MM.1S (cell line): ENCODE measurements around the gene ZFP64.
"Not testable (repeated sequence)": the region's sequence is repeated elsewhere in the genome, so short reads cannot be mapped to it uniquely, and the experiment has no call there.

Source experiments
- EZH2 ChIP-seq: fragments of 300-600 bp; sonication (generic); optimal IDR thresholded peaks from 2 replicates; pipeline ENCODE3; 2017; ENCODE audit warnings: low read depth, mild to moderate bottlenecking, antibody characterized with exemption, low read length, mixed read lengths
- EZH2phosphoT487 ChIP-seq: fragments of 300-600 bp; sonication (generic); IDR thresholded peaks from 2 replicates; pipeline ENCODE4 v1.6.1; 2018; ENCODE audit warnings: antibody characterized with exemption, low read length
- TF ChIP-seq, protein P1 (sequence below): fragments of 300-600 bp; sonication (generic); IDR thresholded peaks from 2 replicates; pipeline ENCODE4 v1.5.1; 2016; ENCODE audit warnings: antibody characterized with exemption, low read length, mixed read lengths

DNA sequence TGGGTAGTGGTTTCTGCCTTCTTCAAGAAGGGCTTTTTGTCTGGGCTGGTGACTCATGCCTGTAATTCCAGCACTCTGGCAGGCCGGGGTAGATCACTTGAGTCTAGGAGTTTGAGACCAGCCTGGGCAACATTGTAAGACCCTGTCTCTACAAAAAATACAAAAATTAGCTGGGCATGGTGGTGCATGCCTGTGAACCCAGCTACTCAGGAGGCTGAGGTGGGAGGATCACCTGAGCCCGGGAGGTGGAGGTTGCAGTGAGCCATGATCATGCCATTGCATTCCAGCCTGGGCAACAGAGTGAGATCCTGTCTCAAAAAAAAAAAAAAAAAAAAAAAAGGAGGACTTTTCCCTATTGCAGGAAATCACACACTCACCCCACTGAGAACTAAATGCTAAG, 57.9 kb downstream of the ZFP64 start:
- TF ChIP-seq, protein P1, sequence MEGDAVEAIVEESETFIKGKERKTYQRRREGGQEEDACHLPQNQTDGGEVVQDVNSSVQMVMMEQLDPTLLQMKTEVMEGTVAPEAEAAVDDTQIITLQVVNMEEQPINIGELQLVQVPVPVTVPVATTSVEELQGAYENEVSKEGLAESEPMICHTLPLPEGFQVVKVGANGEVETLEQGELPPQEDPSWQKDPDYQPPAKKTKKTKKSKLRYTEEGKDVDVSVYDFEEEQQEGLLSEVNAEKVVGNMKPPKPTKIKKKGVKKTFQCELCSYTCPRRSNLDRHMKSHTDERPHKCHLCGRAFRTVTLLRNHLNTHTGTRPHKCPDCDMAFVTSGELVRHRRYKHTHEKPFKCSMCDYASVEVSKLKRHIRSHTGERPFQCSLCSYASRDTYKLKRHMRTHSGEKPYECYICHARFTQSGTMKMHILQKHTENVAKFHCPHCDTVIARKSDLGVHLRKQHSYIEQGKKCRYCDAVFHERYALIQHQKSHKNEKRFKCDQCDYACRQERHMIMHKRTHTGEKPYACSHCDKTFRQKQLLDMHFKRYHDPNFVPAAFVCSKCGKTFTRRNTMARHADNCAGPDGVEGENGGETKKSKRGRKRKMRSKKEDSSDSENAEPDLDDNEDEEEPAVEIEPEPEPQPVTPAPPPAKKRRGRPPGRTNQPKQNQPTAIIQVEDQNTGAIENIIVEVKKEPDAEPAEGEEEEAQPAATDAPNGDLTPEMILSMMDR: not testable (repeated sequence)
- not testable (repeated sequence) for TF ChIP-seq EZH2phosphoT487, EZH2
